ENCODE measurements around the gene ADAD2.
A peak's percentile ranks its signal among the peaks of the same experiment; 100 is the strongest.

ADAD2 gene

GRCh38 chr16:84226026-84226425 is 35.1 kb downstream of the ADAD2 start:
- no peak for DNase-seq

- DNase-seq, result no peak
Observed at GRCh38 chr16:84227548-84227947, 36.6 kb downstream of the ADAD2 start.

GRCh38 chr16:84228256-84228838 is 37.4 kb downstream of the ADAD2 start:
- no peak for DNase-seq

- no peak for DNase-seq
Observed at GRCh38 chr16:84229471-84229870, 38.5 kb downstream of the ADAD2 start.

GRCh38 chr16:84232060-84232459 is 41.1 kb downstream of the ADAD2 start:
- DNase-seq, result no peak

GRCh38 chr16:84232969-84233368 is 42.0 kb downstream of the ADAD2 start:
- DNase-seq, result no peak

GRCh38 chr16:84233748-84234147 is 42.8 kb downstream of the ADAD2 start:
- no peak for DNase-seq

- DNase-seq, result no peak
Observed at GRCh38 chr16:84234321-84235241, 43.6 kb downstream of the ADAD2 start.

GRCh38 chr16:84236671-84237070 is 45.7 kb downstream of the ADAD2 start:
- DNase-seq, result no peak

- no peak for DNase-seq
Observed at GRCh38 chr16:84237994-84238750, 47.2 kb downstream of the ADAD2 start.

- no peak for DNase-seq
Observed at GRCh38 chr16:84239141-84239769, 48.3 kb downstream of the ADAD2 start.

GRCh38 chr16:84239909-84240308 is 49.0 kb downstream of the ADAD2 start, which contains the start of gene KCNG4:
KCNG4 (minus strand) TSS chr16:84240012; CDS start chr16:84237485, 2,527 bp downstream.
- DNase-seq, result no peak

- no peak for DNase-seq
Observed at GRCh38 chr16:84240455-84240854, 49.5 kb downstream of the ADAD2 start.

GRCh38 chr16:84241778-84242177 is 50.8 kb downstream of the ADAD2 start:
- DNase-seq, result no peak

GRCh38 chr16:84242839-84243238 is 51.9 kb downstream of the ADAD2 start:
- DNase-seq, result no peak

GRCh38 chr16:84243732-84244131 is 52.8 kb downstream of the ADAD2 start:
- no peak for DNase-seq

GRCh38 chr16:84244728-84245127 is 53.8 kb downstream of the ADAD2 start:
- DNase-seq, result no peak

GRCh38 chr16:84245956-84246678 is 55.2 kb downstream of the ADAD2 start:
- DNase-seq, result no peak

GRCh38 chr16:84246679-84247077 is 55.7 kb downstream of the ADAD2 start:
- DNase-seq, result peak; percentile 58
